A673 (cell line): Measurements from ENCODE around the gene SLC35G1.

Source experiments
- CTCF ChIP-seq: fragments of 300-800, 200-600 bp; sonication (generic); conservative IDR thresholded peaks from 2 replicates; pipeline ENCODE4 v1.5.1; 2017; ENCODE audit warnings: low read depth, mild to moderate bottlenecking, antibody characterized with exemption, low read length, moderate library complexity, mixed read lengths
- EZH2 ChIP-seq: fragments of 200-600 bp; sonication (generic); IDR thresholded peaks from 2 replicates; pipeline ENCODE4 v1.6.1; 2017; ENCODE audit warnings: borderline replicate concordance, low read depth, mild to moderate bottlenecking, mixed read lengths, antibody characterized with exemption, low read length; ENCODE audit not compliant: poor library complexity, severe bottlenecking

GRCh38 chr10:93851169-93851568 lies 42.6 kb upstream of the SLC35G1 start:
- TF ChIP-seq CTCF (no peak), EZH2 (no peak)
